ENCODE results near the gene DYNC2LI1. TPM values are rescaled to one million over a fixed set of nuclear protein-coding genes. Genes with fewer than 3 reads are reported as not detected.

Gene DYNC2LI1
- total RNA-seq, 1 donor from 2014 or later, result 18.4 TPM

DNA sequence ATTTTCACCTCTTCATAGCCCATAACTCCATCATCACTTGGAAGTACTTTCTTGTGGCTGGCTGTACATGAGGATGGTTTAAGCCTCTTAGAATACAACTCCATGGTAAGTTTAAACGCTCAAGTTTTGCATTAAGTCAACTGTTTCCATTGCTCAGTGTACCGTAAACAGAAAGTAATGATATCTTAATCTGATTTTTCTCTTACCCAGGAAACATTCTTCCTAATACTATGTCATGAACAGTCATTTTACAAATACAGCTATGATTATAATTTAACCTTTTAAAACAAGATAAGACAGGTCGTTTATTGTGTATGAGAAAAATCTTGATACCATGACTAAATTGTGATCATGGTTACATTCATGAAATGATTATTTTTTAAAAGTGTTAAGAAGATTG, 11.6 kb upstream of the DYNC2LI1 start:
- no peak for DNase-seq (ENCODE audit: extremely low spot score, unreplicated experiment)
- Mint-ChIP-seq H3K9me3 (ENCODE audit: unreplicated experiment) (no peaks in the 10 kb centered on the region), H3K27ac (ENCODE audit: unreplicated experiment) (no peak overlapping the region), H3K36me3 (ENCODE audit: unreplicated experiment) (peaks cover 8% of the 10 kb centered on the region), H3K4me3 (ENCODE audit: unreplicated experiment) (no peak overlapping the region), H3K4me1 (ENCODE audit: unreplicated experiment) (peaks cover 17% of the 10 kb centered on the region), H3K27me3 (ENCODE audit: unreplicated experiment) (no peaks in the 10 kb centered on the region)
- TF ChIP-seq, protein P1, sequence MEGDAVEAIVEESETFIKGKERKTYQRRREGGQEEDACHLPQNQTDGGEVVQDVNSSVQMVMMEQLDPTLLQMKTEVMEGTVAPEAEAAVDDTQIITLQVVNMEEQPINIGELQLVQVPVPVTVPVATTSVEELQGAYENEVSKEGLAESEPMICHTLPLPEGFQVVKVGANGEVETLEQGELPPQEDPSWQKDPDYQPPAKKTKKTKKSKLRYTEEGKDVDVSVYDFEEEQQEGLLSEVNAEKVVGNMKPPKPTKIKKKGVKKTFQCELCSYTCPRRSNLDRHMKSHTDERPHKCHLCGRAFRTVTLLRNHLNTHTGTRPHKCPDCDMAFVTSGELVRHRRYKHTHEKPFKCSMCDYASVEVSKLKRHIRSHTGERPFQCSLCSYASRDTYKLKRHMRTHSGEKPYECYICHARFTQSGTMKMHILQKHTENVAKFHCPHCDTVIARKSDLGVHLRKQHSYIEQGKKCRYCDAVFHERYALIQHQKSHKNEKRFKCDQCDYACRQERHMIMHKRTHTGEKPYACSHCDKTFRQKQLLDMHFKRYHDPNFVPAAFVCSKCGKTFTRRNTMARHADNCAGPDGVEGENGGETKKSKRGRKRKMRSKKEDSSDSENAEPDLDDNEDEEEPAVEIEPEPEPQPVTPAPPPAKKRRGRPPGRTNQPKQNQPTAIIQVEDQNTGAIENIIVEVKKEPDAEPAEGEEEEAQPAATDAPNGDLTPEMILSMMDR (IDR thresholded peaks at IDR 0.05), result no peak

DNA sequence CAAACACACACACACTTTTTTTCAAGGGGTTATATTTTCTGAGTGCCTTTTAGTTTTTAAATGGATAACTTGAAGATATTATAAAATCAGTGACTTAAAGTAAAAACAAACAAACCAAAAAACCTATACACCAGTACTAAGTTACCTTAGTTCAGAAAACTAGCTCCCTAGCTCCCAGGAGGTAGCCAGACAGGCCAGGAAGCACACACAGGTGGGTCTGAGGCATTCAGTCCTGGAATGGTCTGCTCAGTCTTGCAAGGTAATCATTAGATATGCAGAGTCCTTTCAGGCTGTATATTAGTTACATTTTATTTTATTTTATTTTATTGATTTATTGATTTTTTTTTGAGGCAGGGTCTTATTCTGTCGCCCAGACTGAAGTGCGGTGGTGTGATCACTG, 10.7 kb upstream of the DYNC2LI1 start:
- no peaks in the 10 kb centered on the region for H3K9me3 Mint-ChIP-seq (ENCODE audit: unreplicated experiment)
- no peaks in the 10 kb centered on the region for H3K27me3 Mint-ChIP-seq (ENCODE audit: unreplicated experiment)
- no peak overlapping the region for H3K27ac Mint-ChIP-seq (ENCODE audit: unreplicated experiment)
- peaks cover 17% of the 10 kb centered on the region for H3K4me1 Mint-ChIP-seq (ENCODE audit: unreplicated experiment)
- TF ChIP-seq, protein P1 (IDR thresholded peaks at IDR 0.05), result no peak
- H3K4me3 Mint-ChIP-seq (ENCODE audit: unreplicated experiment), result no peak overlapping the region
- H3K36me3 Mint-ChIP-seq (ENCODE audit: unreplicated experiment), result peaks cover 11% of the 10 kb centered on the region
- DNase-seq (ENCODE audit: extremely low spot score, unreplicated experiment), result no peak

DNA sequence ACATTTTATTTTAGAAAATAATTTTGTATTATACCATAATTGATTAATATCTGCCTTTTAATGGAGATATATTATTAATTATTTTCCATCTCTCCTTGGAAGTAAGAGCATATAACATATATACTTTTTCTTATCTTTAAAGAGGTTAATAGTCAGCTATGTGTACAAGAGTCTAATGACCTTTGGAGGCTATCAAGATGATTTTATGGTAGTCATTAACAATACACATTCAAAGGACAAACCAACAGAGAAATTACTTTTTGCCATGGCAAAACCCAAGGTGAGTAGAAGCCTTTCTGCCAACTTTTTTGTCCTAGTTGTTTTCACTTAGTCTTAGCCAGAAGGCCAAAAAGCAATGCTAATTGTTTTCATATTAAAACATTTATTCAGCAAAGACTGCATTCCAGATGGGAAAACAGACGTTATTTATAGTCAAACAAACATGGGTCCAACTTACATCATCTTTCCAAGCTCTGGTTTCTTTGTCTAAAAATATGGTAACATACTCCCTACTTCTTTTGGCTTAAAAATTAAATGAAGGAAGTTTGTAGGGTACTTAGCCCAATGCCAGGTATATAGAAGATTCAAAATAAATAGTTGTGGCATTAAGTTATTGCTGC, 9.6 kb upstream of the DYNC2LI1 start:
- Mint-ChIP-seq H3K9me3 (ENCODE audit: unreplicated experiment) (no peaks in the 10 kb centered on the region), H3K27ac (ENCODE audit: unreplicated experiment) (no peak overlapping the region), H3K4me3 (ENCODE audit: unreplicated experiment) (no peak overlapping the region), H3K4me1 (ENCODE audit: unreplicated experiment) (peaks cover 10% of the 10 kb centered on the region), H3K36me3 (ENCODE audit: unreplicated experiment) (peaks cover 11% of the 10 kb centered on the region), H3K27me3 (ENCODE audit: unreplicated experiment) (no peaks in the 10 kb centered on the region)
- DNase-seq (ENCODE audit: extremely low spot score, unreplicated experiment), result no peak
- TF ChIP-seq, protein P1 (IDR thresholded peaks at IDR 0.05), result no peak

DNA sequence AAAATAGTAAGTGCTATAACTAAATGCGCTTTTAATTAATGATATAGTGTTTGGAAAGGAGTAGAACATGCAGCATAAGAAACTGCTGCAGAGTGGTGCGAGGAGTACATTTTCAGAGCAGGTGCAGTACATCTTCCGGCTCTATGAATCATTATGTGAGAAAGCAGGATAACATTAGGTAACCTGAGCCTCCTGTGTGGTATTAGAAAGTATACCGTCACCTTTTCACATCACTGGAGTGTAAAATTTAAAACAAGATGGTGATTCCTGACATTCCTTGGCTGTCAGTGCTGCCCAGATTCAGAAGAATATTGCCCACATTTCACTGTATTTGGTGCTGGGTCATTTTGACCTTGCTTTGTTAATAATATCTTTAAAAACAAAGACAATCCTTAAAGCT, 7.8 kb upstream of the DYNC2LI1 start:
- H3K4me1 Mint-ChIP-seq (ENCODE audit: unreplicated experiment), result no peaks in the 10 kb centered on the region
- peaks cover 11% of the 10 kb centered on the region for H3K36me3 Mint-ChIP-seq (ENCODE audit: unreplicated experiment)
- no peak overlapping the region for H3K4me3 Mint-ChIP-seq (ENCODE audit: unreplicated experiment)
- H3K27ac Mint-ChIP-seq (ENCODE audit: unreplicated experiment), result no peak overlapping the region
- DNase-seq (ENCODE audit: extremely low spot score, unreplicated experiment), result no peak
- no peaks in the 10 kb centered on the region for H3K9me3 Mint-ChIP-seq (ENCODE audit: unreplicated experiment)
- H3K27me3 Mint-ChIP-seq (ENCODE audit: unreplicated experiment), result no peaks in the 10 kb centered on the region
- TF ChIP-seq, protein P1 (IDR thresholded peaks at IDR 0.05), result no peak

DNA sequence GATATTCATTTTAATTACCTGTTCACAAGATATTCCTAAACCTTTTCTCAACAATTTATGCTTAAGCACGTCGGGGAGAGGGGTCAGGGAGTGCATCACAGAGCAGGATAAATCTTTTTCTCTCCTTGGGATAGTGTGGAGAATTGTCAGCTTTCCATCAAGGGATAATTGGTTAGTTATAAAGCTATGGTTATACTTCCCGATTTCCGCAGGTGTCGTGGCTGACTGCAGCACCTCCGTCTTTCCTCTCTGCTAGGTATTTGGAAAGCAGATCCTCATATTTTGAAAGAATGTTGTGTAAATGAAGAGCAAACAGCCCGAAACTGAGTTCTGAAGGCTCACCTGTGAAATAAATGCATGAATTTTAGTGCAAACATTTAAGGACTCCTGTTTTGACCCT, 778 bp downstream of the DYNC2LI1 start:
- no peaks in the 10 kb centered on the region for H3K27me3 Mint-ChIP-seq (ENCODE audit: unreplicated experiment)
- no peak for DNase-seq (ENCODE audit: extremely low spot score, unreplicated experiment)
- TF ChIP-seq, protein P1 (IDR thresholded peaks at IDR 0.05), result no peak
- peaks cover 12% of the 10 kb centered on the region for H3K4me1 Mint-ChIP-seq (ENCODE audit: unreplicated experiment)
- H3K27ac Mint-ChIP-seq (ENCODE audit: unreplicated experiment), result peak overlapping the region; percentile 99
- peak overlapping the region; percentile 97 for H3K4me3 Mint-ChIP-seq (ENCODE audit: unreplicated experiment)
- peaks cover 5% of the 10 kb centered on the region for H3K36me3 Mint-ChIP-seq (ENCODE audit: unreplicated experiment)
- no peaks in the 10 kb centered on the region for H3K9me3 Mint-ChIP-seq (ENCODE audit: unreplicated experiment)
